SW480 (cell line): ENCODE data around the gene ENTHD1.
"Not testable (repeated sequence)": the region's sequence is repeated elsewhere in the genome, so short reads cannot be mapped to it uniquely, and the experiment has no call there.

Source experiments
- DNase-seq: peaks from one replicate; pipeline ENCODE4 v3.0.0-alpha.2; 2016; ENCODE audit warnings: low spot score

ENTHD1 gene

DNA sequence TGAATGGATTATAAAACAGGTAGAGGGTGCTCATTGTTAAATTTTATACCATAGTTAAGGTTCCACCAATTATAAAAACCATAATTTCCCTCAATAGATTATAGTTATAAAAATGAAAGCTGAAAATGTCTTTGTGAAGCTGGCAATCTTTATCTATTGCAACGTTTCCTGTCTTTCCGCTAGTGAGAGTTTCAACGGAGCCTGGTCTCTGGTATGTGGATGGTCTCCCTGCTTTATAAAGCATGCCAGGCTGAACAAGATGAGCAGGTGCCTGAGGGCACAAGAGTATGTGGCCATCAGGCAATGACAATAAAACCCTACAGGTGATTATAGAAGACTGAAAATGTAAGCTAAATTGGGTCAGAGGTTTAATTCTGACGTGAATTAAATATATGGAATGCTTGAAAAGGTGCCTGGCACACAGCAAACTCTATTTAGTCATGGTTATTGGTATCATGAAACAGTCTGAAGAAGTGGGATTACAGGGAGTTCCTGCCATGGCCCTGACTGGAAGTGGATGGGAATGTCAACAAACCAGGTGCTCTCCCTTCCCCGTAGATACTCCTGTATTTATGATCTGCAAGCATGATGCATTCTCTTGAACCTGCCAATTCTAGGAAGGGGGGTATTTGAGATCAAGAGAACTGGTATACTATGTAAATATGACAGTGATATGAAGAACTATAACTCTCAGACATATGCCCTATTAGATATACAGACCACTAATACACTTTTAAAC is 115.7 kb downstream of the ENTHD1 start:
- no peak for DNase-seq

DNA sequence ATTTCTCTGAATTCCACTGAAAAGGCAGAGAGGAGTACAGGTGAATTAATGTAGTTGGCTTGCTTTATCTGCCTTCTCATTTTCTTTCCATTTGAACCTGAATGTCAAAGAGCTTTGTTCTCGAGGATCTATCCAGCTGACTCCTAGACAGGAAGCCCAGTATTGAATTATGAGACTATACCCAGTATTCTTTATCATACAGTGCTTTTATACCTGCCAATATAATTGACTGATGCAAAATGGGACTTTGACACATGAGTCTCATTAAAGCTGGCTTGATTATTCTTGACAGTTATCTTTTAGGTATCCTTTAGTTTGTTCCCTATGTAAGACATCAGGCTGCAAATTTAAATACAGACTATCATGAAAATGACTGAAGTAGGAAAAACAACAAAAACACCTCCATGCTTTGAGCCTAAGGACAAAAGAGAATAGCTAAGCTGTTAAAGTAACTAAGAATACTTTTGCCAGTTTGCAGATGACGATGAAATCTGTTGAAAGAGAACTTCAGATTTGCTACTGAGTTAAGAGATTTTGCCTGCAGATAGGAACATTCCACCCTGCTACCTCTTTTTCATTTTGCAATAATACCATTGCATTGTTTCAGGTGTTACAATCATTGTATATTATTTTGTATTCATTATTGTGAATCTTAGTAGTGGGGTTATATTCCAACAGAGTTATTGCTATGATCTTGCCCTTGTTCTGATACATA is 117.1 kb downstream of the ENTHD1 start:
- no peak for DNase-seq

GRCh38 chr22:39773976-39774539 is 119.5 kb downstream of the ENTHD1 start:
- peak; percentile 19 for DNase-seq

DNA sequence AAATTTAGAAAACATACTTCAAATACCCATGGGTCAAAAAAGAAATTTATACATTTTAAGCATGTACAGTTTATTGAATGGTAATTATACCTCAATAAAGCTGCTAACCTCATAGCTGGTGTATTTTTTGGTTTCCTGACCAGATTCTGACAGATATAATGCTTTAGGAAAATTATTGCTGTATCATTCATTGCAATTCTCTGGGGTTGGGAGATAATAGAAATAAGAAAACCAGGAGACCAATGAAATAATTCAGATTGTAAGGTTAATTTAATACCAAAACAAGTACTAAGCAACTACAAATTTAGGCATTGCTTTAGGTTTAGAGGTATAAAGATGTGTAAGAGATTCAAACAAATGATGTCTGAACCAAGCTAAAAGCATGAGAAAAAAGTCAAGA is 120.1 kb downstream of the ENTHD1 start:
- no peak for DNase-seq

DNA sequence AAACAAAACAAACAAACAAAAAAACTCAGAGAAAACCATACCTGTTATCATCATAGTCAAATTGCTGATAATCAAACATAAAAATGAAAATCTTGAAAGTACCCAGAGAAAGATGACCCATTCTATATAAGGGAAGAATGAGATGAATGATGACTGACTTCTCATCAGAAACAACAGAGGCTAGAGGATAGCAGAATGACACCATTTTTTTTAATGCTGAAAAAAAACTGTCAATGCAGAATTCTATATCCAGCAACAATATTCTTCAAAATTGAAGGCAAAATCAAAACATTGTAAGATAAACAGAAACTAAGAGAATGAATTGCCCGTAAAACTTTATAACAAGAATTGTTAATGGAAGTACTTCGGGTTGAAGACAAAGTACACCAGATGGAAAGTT is 122.1 kb downstream of the ENTHD1 start:
- no peak for DNase-seq

DNA sequence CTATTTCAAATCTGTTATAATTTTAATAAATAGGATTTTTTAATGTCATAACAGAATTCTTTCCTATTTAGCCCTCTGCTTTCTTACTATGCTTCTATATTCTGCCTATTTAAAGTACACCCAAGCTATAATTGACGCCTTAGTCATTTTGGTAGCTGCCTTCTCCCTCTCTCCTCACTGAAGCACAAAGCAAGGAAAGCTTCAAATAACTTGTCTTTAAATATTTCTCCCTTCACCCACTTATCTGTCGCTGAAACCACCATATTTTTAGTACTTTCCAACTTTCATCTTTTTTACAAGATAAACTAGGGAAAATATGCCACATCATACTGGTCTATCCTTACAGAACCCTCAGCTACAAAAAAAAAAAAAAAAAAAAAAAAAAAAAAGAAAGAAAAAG is 127.9 kb downstream of the ENTHD1 start:
- no peak for DNase-seq

GRCh38 chr22:39765046-39765445 is 128.5 kb downstream of the ENTHD1 start:
- no peak for DNase-seq

- DNase-seq, result no peak
Observed at GRCh38 chr22:39763276-39763675, 130.3 kb downstream of the ENTHD1 start.

- no peak for DNase-seq
Observed at GRCh38 chr22:39750759-39751158, 142.8 kb downstream of the ENTHD1 start.

GRCh38 chr22:39748877-39749276 is 144.7 kb downstream of the ENTHD1 start:
- no peak for DNase-seq

DNA sequence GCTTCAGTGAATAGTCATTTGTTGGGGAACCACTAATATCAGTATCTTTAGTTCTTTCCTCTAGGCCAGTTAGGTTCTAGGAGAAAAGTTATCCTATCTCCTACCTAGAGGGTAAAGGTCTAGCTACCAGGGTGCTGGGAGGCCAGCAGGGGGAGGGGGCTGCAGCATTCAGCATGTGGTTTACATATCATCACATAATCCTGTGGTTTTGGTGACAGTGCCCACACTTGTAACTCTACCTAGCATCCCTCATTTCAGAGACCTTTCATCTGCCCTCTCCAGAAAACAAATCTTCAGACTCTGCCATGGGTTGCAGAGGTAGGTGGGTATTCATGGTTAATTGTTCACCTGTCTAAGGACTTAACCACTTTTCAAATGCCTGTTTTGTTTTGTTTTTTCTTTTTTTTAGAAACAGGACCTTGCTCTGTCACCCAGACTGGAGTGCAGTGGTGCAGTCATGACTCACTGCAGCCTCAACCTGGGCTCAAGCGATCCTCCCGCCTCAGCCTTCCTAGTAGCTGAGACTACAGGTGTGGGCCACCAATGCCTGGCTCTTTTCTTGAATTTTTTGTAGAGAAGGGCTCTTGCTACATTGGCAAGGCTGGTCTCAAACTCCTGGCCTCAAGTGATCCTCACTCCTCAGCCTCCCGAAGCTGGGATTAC is 146.8 kb downstream of the ENTHD1 start:
- no peak for DNase-seq

DNA sequence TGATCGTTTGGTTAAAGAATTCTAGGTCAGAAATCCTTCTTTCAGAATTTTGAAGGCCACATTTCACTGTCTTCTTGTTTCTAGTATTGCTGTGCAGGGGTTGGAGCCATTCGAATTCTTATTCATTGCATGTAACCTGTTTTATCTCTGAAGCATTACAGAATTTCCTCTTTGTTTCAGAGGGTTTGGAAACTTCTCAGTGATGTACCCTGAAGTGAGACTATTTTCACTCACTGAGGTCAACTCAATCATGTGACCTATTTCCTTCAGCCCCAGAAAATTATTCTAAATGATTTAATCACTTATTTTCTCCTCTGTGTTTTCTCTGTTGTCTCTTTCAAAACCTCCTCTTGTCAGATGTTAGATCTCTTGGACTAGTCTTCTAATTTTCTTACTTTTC is 147.8 kb downstream of the ENTHD1 start:
- DNase-seq, result no peak

- no peak for DNase-seq
Observed at GRCh38 chr22:39744353-39744752, 149.2 kb downstream of the ENTHD1 start.

DNA sequence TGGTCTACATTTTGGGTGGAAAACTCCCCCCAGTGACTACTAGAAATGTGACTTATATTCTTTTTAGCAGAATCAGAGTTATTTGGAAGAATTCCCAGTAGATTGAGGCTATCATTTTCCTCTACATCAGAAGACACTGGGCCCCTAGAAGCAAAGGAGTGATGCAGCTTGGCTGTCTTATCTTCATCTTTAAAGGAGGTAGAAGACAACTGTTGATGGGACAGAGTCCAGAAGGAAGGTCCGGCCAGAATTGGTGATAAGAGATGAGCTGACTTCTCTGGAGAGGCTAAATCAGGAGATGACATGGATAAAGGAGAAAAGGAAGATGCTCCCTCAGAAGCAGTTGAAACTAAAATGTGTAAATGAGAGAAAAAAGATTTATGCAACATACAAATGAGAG is 149.6 kb downstream of the ENTHD1 start:
- no peak for DNase-seq

DNA sequence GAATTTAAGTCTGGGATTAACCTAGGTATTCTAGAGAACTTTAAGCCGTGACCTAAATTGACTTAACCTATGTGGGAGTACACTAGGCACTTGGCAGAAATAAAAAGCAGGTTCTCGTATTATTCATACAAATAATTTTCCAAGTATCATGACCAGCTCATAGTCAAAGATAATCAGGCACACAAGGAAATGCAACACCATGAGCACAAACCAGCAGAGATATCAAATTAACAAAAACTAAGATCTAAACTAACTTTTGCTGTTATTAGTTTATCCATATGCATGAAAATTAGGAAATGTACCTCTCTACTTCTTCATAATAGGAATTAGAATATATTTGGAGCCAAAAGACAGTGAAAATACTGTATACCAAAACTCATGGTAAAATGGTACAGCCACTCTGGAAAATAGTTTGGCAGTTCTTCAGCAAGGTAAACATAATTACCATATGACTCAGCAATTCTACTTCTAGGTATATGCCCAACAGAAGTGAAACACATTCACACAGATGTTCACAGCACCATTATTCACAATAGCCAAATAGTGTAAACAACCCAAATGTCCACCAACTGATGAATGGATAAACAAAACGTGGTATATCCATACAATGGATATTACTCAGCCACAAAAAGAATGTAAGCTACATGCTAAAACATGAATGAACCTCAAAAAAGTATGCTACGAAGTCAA is 154.1 kb downstream of the ENTHD1 start:
- no peak for DNase-seq

DNA sequence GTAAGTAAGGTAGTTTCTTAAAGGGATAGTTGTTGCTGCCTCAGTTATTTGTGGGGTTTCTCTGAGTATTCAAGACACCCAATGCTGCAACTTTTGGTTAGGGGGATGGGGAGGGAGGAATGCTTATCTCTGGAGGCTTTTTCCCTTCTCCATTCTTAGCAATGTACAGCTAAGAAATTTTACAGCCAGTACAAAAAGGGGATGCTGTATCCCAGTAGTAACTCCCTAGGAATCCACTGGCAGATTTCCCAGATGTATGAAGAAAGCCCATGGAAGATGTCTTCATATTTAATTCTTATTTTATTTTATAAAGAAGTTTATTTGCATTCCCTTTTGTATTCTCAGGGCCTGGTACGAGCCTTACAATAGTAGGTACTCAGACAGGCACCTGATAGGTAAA is 154.8 kb downstream of the ENTHD1 start:
- DNase-seq, result no peak

- no peak for DNase-seq
Observed at GRCh38 chr22:39735776-39736175, 157.8 kb downstream of the ENTHD1 start.

DNA sequence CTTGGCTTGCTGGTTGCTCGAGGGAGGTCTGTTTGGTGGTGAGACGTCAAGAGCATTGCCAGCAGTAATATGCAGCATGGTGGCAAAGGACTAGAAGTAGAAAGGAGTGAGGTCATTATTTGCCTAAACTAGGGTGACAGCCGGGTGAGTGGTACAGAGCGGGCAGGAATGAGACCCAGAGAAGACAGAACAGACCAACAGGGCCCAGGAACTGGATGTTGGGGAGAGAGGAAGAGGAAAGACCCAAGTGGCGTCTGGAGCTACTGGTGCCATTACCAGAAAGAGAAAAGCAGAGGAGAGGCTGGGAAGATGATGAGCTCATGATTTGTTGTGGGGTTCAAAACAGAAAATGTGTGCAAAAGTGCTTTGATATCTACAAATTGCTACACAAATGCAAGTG is 158.7 kb downstream of the ENTHD1 start:
- no peak for DNase-seq

- not testable (repeated sequence) for DNase-seq
Observed at GRCh38 chr22:39734046-39734445, 159.5 kb downstream of the ENTHD1 start.

GRCh38 chr22:39733191-39733590 is 160.4 kb downstream of the ENTHD1 start:
- DNase-seq, result no peak

- no peak for DNase-seq
Observed at GRCh38 chr22:39732625-39733024, 160.9 kb downstream of the ENTHD1 start.

DNA sequence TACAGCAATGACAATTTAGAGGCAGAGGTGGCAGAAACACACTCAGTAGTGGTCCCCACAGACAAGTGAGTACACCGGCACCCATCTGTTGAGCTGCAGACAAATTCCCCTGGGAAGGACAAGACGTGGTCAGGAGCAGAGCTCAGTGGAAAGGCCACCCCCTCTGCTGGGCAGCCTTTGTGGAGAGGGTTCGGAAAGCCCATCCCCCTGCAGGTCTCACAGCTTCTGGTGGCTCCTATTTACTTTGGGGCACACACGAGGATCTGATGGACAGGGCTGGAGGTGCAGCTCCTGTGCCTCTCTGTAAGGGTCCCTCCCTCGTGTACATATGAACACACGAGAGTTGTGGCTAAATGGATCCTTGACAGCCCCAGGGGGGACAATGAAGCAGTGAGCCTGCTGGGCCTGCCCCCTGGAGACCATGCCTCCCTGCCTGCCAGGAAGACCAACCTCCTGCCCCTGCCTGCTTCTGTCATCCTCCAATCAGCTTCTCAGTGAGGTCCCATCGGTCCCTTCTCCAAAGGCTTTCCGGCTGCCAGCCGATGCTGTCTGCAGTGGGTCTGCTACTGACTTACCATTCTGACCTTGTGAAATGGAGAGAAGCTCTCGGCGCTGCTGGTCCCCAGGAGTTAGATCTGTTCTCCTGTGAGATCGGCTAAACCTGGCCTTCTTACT is 161.5 kb downstream of the ENTHD1 start:
- DNase-seq, result no peak
